ENCODE results near the gene FAM3D.
"Not testable (repeated sequence)": the region's sequence is repeated elsewhere in the genome, so short reads cannot be mapped to it uniquely, and the experiment has no call there.

FAM3D gene

GRCh38 chr3:58683001-58683458, 16.5 kb upstream of the FAM3D start:
- no peak for DNase-seq (ENCODE audit: low read depth)
- H3K4me3 ChIP-seq (ENCODE audit: low read length), result no peak overlapping the region
- TF ChIP-seq CTCF (conservative IDR thresholded peaks at IDR 0.05; ENCODE audit: low read depth, low read length), result no peak

GRCh38 chr3:58681863-58682262, 15.3 kb upstream of the FAM3D start:
- TF ChIP-seq CTCF (conservative IDR thresholded peaks at IDR 0.05; ENCODE audit: low read depth, low read length), result no peak
- no peak overlapping the region for H3K4me3 ChIP-seq (ENCODE audit: low read length)
- DNase-seq (ENCODE audit: low read depth), result no peak

GRCh38 chr3:58680879-58681525, 14.4 kb upstream of the FAM3D start:
- TF ChIP-seq CTCF (conservative IDR thresholded peaks at IDR 0.05; ENCODE audit: low read depth, low read length), result no peak
- DNase-seq (ENCODE audit: low read depth), result no peak
- H3K4me3 ChIP-seq (ENCODE audit: low read length), result no peak overlapping the region

- no peak overlapping the region for H3K4me3 ChIP-seq (ENCODE audit: low read length)
- no peak for TF ChIP-seq CTCF (conservative IDR thresholded peaks at IDR 0.05; ENCODE audit: low read depth, low read length)
- DNase-seq (ENCODE audit: low read depth), result no peak
These were observed 13.5 kb upstream of the FAM3D start for GRCh38 chr3:58679974-58680666.

- no peak overlapping the region for H3K4me3 ChIP-seq (ENCODE audit: low read length)
- DNase-seq (ENCODE audit: low read depth), result no peak
- no peak for TF ChIP-seq CTCF (conservative IDR thresholded peaks at IDR 0.05; ENCODE audit: low read depth, low read length)
These were observed 12.9 kb upstream of the FAM3D start for GRCh38 chr3:58679446-58679845.

- H3K4me3 ChIP-seq (ENCODE audit: low read length); DNase-seq (ENCODE audit: low read depth): not testable (repeated sequence)
These were observed 11.8 kb upstream of the FAM3D start for GRCh38 chr3:58678177-58678970.

- no peak overlapping the region for H3K4me3 ChIP-seq (ENCODE audit: low read length)
- DNase-seq (ENCODE audit: low read depth), result no peak
- TF ChIP-seq CTCF (conservative IDR thresholded peaks at IDR 0.05; ENCODE audit: low read depth, low read length), result no peak
These were observed 6.3 kb upstream of the FAM3D start for GRCh38 chr3:58672880-58673279.
